Activated CD4-positive, CD25-positive, alpha-beta regulatory T cell treated with anti-CD3 and anti-CD28 coated beads, Interleukin-2, amount 50 U/mL, for 72 hours (primary cell): Measurements from ENCODE around the gene IPO9.
"Not testable (repeated sequence)": the region's sequence is repeated elsewhere in the genome, so short reads cannot be mapped to it uniquely, and the experiment has no call there.

Experiments used
- DNase-seq: peaks from one replicate; pipeline ENCODE4 v3.0.0; 2021

The IPO9 gene

GRCh38 chr1:201810466-201811216 is 18.3 kb upstream of the IPO9 start:
- DNase-seq, result no peak

GRCh38 chr1:201813226-201813625 is 15.7 kb upstream of the IPO9 start:
- no peak for DNase-seq

GRCh38 chr1:201816309-201816854 is 12.6 kb upstream of the IPO9 start:
- DNase-seq, result no peak

- DNase-seq, result no peak
Observed at GRCh38 chr1:201818971-201819750, 9.8 kb upstream of the IPO9 start.

GRCh38 chr1:201820413-201820812 is 8.5 kb upstream of the IPO9 start:
- DNase-seq, result no peak

- no peak for DNase-seq
Observed at GRCh38 chr1:201825245-201825644, 3.7 kb upstream of the IPO9 start.

GRCh38 chr1:201826830-201827229 is 2.1 kb upstream of the IPO9 start:
- no peak for DNase-seq

GRCh38 chr1:201827321-201828216 is 1.4 kb upstream of the IPO9 start:
- no peak for DNase-seq

GRCh38 chr1:201828217-201828819 is 639 bp upstream of the IPO9 start:
- DNase-seq, result no peak

- no peak for DNase-seq
Observed at GRCh38 chr1:201831371-201831770, 2.4 kb downstream of the IPO9 start.

GRCh38 chr1:201834621-201835020 is 5.7 kb downstream of the IPO9 start:
- DNase-seq, result no peak

GRCh38 chr1:201838381-201838780 is 9.4 kb downstream of the IPO9 start:
- DNase-seq, result no peak

GRCh38 chr1:201839089-201839488 is 10.1 kb downstream of the IPO9 start:
- DNase-seq, result not testable (repeated sequence)

GRCh38 chr1:201840055-201840454 is 11.1 kb downstream of the IPO9 start:
- no peak for DNase-seq

- no peak for DNase-seq
Observed at GRCh38 chr1:201840490-201840889, 11.5 kb downstream of the IPO9 start.

GRCh38 chr1:201841265-201841912 is 12.4 kb downstream of the IPO9 start:
- DNase-seq, result no peak

GRCh38 chr1:201842472-201843027 is 13.6 kb downstream of the IPO9 start:
- no peak for DNase-seq

GRCh38 chr1:201845331-201846083 is 16.6 kb downstream of the IPO9 start:
- DNase-seq, result no peak

GRCh38 chr1:201847150-201847549 is 18.2 kb downstream of the IPO9 start:
- DNase-seq, result no peak

GRCh38 chr1:201848230-201848629 is 19.3 kb downstream of the IPO9 start:
- DNase-seq, result no peak
